ENCODE data around the gene MVD. TPM values are rescaled to one million over a fixed set of nuclear protein-coding genes. Genes with fewer than 3 reads are reported as not detected.
A peak's percentile ranks its signal among the peaks of the same experiment; 100 is the strongest.

The MVD gene
- total RNA-seq, 4 donors from 2014 or later, result 32.7 to 49.4 (median 39.9) TPM

- Histone ChIP-seq H3K27ac (peak overlapping the region in 3 of 4 donors; percentile 84 to 95 (median 89)), H3K4me1 (peaks cover 0 to 83% (median 38%) of the 10 kb centered on the region in 4 donors)
- no peak for DNase-seq (ENCODE audit: low spot score in 2 of 2)
These were observed 40.8 kb upstream of the MVD start for GRCh38 chr16:88703486-88704309.

GRCh38 chr16:88702371-88703210 is 39.7 kb upstream of the MVD start:
- TF ChIP-seq CTCF (IDR thresholded peaks at IDR 0.05), result no peak
- TF ChIP-seq EP300 (IDR thresholded peaks at IDR 0.05), result no peak
- TF ChIP-seq POLR2A (IDR thresholded peaks at IDR 0.05), result no peak
- peak overlapping the region in 3 of 4 donors; percentile 84 to 95 (median 89) for H3K27ac ChIP-seq
- H3K9me3 ChIP-seq, result no peaks in the 10 kb centered on the region
- 82 to 83% methylated on average over 30 to 31 of the region's 31 CpGs for WGBS, 2 donors
- peaks cover 0 to 72% (median 36%) of the 10 kb centered on the region in 4 donors for H3K4me1 ChIP-seq
- no peaks in the 10 kb centered on the region for H3K27me3 ChIP-seq
- no peak for DNase-seq (ENCODE audit: low spot score in 2 of 2)
- H3K36me3 ChIP-seq, result peaks cover 0 to 56% (median 4%) of the 10 kb centered on the region in 3 donors
- peak overlapping the region in 2 of 4 donors; percentile 12 to 22 for H3K4me3 ChIP-seq

More at GRCh38 chr16:88703486-88704309, 40.8 kb upstream of the MVD start:
- no peaks in the 10 kb centered on the region for H3K9me3 ChIP-seq
- H3K36me3 ChIP-seq, result peaks cover 0 to 45% (median 0%) of the 10 kb centered on the region in 3 donors
- WGBS, 2 donors, result 52 to 53% methylated on average over 12 to 25 of the region's 26 CpGs
- TF ChIP-seq CTCF (IDR thresholded peaks at IDR 0.05) (no peak), POLR2A (IDR thresholded peaks at IDR 0.05) (peak in 1 of 2 donors; percentile 33), EP300 (IDR thresholded peaks at IDR 0.05) (peak in 1 of 2 donors; percentile 75)
- no peaks in the 10 kb centered on the region for H3K27me3 ChIP-seq
- H3K4me3 ChIP-seq, result peak overlapping the region in 2 of 4 donors; percentile 10 to 88

DNA sequence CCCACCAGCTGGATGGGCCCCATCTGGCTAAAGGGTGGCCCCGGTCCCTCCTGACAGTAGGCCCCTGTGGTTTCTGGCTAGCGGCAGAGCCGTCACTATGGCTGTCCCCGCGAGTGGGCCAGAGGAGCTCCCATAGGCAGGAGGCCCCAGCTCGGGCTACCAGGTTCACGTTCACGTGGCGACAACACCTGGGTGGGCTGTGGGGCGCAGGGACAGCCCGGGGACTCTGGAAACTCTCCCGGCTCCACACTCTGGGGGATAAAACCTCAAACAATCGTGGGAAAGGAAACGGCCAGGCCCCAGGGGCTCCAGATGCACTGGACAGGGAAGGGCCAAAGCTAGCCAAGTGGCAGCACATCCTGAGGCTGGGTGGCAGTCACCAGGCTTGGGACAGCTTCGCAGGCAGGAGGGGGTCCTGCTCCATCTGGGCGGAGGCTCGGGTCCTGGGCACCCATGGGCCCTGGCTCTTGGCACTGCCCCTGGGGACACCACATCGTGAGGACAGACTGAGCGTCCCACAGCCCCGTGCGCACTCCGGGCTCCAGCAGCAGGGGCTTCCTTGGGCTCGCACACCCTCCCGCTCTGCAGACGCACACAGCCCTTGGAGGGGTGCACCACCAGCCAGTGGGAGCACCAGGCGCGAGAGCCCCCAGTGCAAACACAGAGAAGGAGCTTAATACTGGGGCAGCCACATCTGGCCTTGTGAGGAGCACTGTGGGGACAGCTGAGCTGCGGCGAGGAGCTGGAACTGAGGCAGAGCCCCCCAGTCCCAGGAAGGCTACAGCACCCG is 38.9 kb upstream of the MVD start:
- no peaks in the 10 kb centered on the region for H3K27me3 ChIP-seq
- H3K4me3 ChIP-seq, result peak overlapping the region in 2 of 4 donors; percentile 12 to 19

More for the DNA sequence above, 38.9 kb upstream of the MVD start:
- peaks cover 0 to 65% (median 9%) of the 10 kb centered on the region in 3 donors for H3K36me3 ChIP-seq
- H3K9me3 ChIP-seq, result no peaks in the 10 kb centered on the region
- TF ChIP-seq POLR2A (IDR thresholded peaks at IDR 0.05) (no peak), CTCF (IDR thresholded peaks at IDR 0.05) (no peak), EP300 (IDR thresholded peaks at IDR 0.05) (no peak)
- H3K27ac ChIP-seq, result peak overlapping the region in 3 of 4 donors; percentile 70 to 95 (median 89)
- 75 to 82% methylated on average over 24 to 25 of the region's 30 CpGs for WGBS, 2 donors
- no peak for DNase-seq (ENCODE audit: low spot score in 2 of 2)
- peaks cover 0 to 64% (median 30%) of the 10 kb centered on the region in 4 donors for H3K4me1 ChIP-seq

Data from tibial nerve (tissue), 4 donors.